Adipose tissue (tissue), 3 donors: Measurements from ENCODE around the gene NPAS3. TPM values are rescaled to one million over a fixed set of nuclear protein-coding genes. Genes with fewer than 3 reads are reported as not detected.

ENCODE experiments used
- H3K27ac ChIP-seq: one replicate; pipeline ENCODE4 v1.5.1; 2013; ENCODE audit warnings: low read depth, low read length
- WGBS, 3 donors: extraction: QIAGEN DNeasy Blood & Tissue Kit; methylation state at CpG; one replicate each; pipeline ENCODE4 v1.1.7; 2013; 5-methylcytosine and 5-hydroxymethylcytosine counted together
- polyA plus RNA-seq, 3 donors: library from polyadenylated mRNA; stranded (reverse); fragments of 200-250 nt; gene quantifications; one replicate each; pipeline ENCODE4 v1.2.3, GENCODE V29; 2013
- donor health status: healthy with polysubstance abuse.
- donor health status: Bipolar disorder and iron deficiency.
- donor health status: healthy.

The NPAS3 gene
- polyA plus RNA-seq, 3 donors: 0.26 to 2.8 (median 0.51) TPM

- WGBS, 3 donors: 24 to 37% (median 27%) methylated on average over 6 of the region's 6 CpGs
- no peak overlapping the region for H3K27ac ChIP-seq
Measured at GRCh38 chr14:33764876-33765650, 826.4 kb downstream of the NPAS3 start.

- WGBS, 3 donors: 69 to 78% (median 76%) methylated on average over 7 of the region's 7 CpGs
- H3K27ac ChIP-seq: no peak overlapping the region
Measured at GRCh38 chr14:33767586-33768457, 829.1 kb downstream of the NPAS3 start.

- H3K27ac ChIP-seq: no peak overlapping the region
- WGBS, 3 donors: 37 to 94% (median 61%) methylated on average over 1 of the region's 1 CpG
Measured at GRCh38 chr14:33768458-33768830, 829.8 kb downstream of the NPAS3 start.

- H3K27ac ChIP-seq: no peak overlapping the region
- 84 to 88% (median 86%) methylated on average over 8 of the region's 8 CpGs for WGBS, 3 donors
Measured at GRCh38 chr14:33773205-33774030, 834.7 kb downstream of the NPAS3 start.

GRCh38 chr14:33774161-33774560 lies 835.5 kb downstream of the NPAS3 start:
- no peak overlapping the region for H3K27ac ChIP-seq
- WGBS, 3 donors: 93 to 94% (median 93%) methylated on average over 11 of the region's 11 CpGs

- H3K27ac ChIP-seq: no peak overlapping the region
- 69 to 81% (median 74%) methylated on average over 11 of the region's 11 CpGs for WGBS, 3 donors
Measured at GRCh38 chr14:33774723-33775470, 836.2 kb downstream of the NPAS3 start.

- 94 to 96% (median 95%) methylated on average over 6 of the region's 6 CpGs for WGBS, 3 donors
- no peak overlapping the region for H3K27ac ChIP-seq
Measured at GRCh38 chr14:33776871-33777270, 838.2 kb downstream of the NPAS3 start.

- 84 to 91% (median 86%) methylated on average over 7 of the region's 7 CpGs for WGBS, 3 donors
- no peak overlapping the region for H3K27ac ChIP-seq
Measured at GRCh38 chr14:33777681-33778080, 839.0 kb downstream of the NPAS3 start.

GRCh38 chr14:33780035-33780434 lies 841.4 kb downstream of the NPAS3 start:
- no peak overlapping the region for H3K27ac ChIP-seq
- 72 to 89% (median 82%) methylated on average over 4 of the region's 4 CpGs for WGBS, 3 donors

GRCh38 chr14:33781236-33781635 lies 842.6 kb downstream of the NPAS3 start:
- H3K27ac ChIP-seq: no peak overlapping the region
- WGBS, 3 donors: 66 to 83% (median 82%) methylated on average over 2 of the region's 2 CpGs

- 88 to 99% (median 95%) methylated on average over 6 of the region's 6 CpGs for WGBS, 3 donors
- no peak overlapping the region for H3K27ac ChIP-seq
Measured at GRCh38 chr14:33782923-33783322, 844.2 kb downstream of the NPAS3 start.

GRCh38 chr14:33786091-33786825 lies 847.6 kb downstream of the NPAS3 start:
- no peak overlapping the region for H3K27ac ChIP-seq
- WGBS, 3 donors: 72 to 82% (median 77%) methylated on average over 4 of the region's 4 CpGs

- 90 to 94% (median 93%) methylated on average over 11 of the region's 11 CpGs for WGBS, 3 donors
- no peak overlapping the region for H3K27ac ChIP-seq
Measured at GRCh38 chr14:33788161-33788560, 849.5 kb downstream of the NPAS3 start.

- WGBS, 3 donors: 49 to 76% (median 75%) methylated on average over 9 of the region's 9 CpGs
- no peak overlapping the region for H3K27ac ChIP-seq
Measured at GRCh38 chr14:33790996-33791395, 852.3 kb downstream of the NPAS3 start.

- H3K27ac ChIP-seq: no peak overlapping the region
- WGBS, 3 donors: 54 to 68% (median 67%) methylated on average over 8 of the region's 8 CpGs
Measured at GRCh38 chr14:33792009-33792719, 853.5 kb downstream of the NPAS3 start.

GRCh38 chr14:33792720-33793368 lies 854.2 kb downstream of the NPAS3 start:
- 9 to 12% (median 11%) methylated on average over 16 of the region's 16 CpGs for WGBS, 3 donors
- no peak overlapping the region for H3K27ac ChIP-seq
